T-helper 1 cell treated with Interleukin-12 subunit alpha and Interleukin-12 subunit beta and Interleukin-4 antibody, amounts not matched to agents 30 ng/mL and 1 ng/mL, for 36 hours (primary cell): ENCODE data around the gene GDE1. TPM values are rescaled to one million over a fixed set of nuclear protein-coding genes. Genes with fewer than 3 reads are reported as not detected.
"Not testable (repeated sequence)": the region's sequence is repeated elsewhere in the genome, so short reads cannot be mapped to it uniquely, and the experiment has no call there.

Experiments used
- intact Hi-C: fragments of 100-400 bp; cut with micrococcal nuclease; formaldehyde crosslinking; loops from one replicate; pipeline ENCODE4 v1.15.1; 2024
- total RNA-seq: library from RNA; stranded (reverse); gene quantifications from 2 replicates; pipeline ENCODE4 v1.2.3, GENCODE V29; 2022

The GDE1 gene, protein sequence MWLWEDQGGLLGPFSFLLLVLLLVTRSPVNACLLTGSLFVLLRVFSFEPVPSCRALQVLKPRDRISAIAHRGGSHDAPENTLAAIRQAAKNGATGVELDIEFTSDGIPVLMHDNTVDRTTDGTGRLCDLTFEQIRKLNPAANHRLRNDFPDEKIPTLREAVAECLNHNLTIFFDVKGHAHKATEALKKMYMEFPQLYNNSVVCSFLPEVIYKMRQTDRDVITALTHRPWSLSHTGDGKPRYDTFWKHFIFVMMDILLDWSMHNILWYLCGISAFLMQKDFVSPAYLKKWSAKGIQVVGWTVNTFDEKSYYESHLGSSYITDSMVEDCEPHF
- 26.1 and 29.4 TPM in 2 replicates for total RNA-seq

DNA sequence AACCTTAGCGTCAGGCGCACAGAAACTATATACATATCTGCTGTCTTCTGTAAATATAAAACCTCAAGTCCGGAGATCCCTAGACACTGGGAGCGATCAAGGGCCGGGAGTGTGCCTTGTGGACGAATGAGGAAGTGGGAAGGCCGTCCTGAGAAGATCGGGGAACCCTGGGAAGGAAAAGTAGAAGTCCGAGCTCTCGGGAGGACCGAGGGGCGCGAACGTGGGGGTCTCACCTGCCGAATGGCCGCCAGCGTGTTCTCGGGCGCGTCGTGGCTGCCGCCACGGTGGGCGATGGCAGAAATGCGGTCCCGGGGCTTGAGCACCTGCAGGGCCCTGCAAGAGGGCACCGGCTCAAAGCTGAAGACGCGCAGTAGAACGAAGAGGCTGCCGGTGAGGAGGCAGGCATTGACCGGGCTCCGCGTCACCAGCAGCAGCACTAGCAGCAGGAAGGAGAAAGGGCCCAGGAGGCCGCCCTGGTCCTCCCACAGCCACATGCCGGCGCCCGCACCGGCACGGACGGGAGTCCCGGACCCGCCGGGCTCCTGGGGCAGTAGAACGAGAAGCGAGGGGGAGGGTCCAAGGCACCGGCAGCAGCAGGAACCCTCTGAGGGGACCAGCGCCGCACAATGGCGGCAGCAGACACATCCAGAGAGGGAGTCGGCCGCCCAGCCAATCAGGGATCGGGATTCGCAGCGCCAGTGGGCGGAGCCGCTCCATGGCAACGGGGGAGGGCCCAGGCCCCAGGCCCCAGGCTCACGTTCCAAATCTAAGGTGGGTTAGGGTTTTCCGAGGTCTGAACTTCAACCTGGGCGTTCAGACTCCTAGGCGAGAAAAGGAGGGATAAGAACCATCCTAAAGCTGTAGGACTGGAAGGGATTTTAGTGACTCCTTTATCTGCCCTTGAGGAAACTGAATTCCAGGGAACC lies at the start of gene GDE1:
Gene GDE1, minus strand, starts transcription at position 628 of the 926 bp plus-strand sequence. Its CDS starts 134 bp downstream, at position 494.
- intact Hi-C loops: loop anchor here (2.0 to 10.0 kb wide), 4 partner anchors 197 to 1636 kb away; partner anchors contain the start of genes DCUN1D3, IQCK, KNOP1 and LDAF1

DNA sequence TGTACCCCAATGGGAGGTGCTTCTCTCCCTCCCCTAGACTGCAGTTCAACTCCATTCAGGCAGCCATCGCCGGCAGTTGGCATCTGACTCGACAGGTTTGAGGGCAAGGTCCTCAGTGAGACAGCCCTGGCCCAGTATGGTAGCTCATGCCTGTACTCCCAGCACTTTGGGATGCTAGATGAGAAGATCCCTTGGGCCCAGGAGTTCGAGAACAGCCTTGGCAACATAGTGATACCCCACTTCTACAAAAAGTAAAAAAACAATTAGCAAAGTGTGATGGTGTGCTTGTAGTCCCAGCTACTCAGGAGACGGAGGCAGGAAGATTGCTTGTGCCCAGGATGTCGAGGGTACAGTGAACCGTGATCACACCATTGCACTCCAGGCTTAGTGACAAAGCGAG lies 45.7 kb upstream of the GDE1 start:
- intact Hi-C loops: no loop called here

DNA sequence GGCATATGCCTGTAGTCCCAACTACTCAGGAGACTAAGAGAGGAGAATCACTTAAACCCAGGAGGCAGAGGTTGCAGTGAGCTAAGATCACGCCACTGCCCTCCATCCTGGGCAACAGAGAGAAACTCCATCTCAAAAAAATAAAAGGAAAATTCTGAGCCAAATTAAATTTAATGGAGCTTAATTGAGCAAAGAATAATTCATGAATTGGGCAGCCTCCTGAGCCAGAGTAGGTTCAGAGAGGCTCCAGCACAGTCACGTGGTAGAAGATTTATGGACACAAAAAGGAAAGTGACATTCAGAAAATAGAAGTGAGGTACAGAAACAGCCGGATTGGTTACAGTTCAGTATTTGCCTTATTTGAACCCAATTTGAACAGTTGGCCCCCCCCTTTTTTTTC lies 44.5 kb upstream of the GDE1 start:
- intact Hi-C loops: no loop called here

DNA sequence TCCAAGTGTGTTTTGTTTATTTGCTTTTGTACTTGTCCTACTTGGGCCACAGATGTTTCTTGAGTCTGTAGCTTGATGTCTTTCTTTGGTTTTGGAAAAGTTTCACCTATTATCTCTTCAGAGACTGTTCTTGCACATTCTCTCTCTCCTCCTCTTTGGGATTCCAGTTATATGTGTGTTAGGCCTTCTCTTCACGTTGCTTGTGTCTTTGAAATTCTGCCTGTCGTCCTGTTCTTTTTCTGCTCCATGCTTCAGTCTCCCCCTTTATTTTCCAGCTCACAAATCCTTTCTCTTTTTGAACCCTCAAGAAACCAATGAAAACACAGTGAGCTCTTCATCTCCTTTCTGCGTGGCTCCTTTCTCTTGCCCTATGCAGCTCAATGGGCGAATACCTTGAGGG lies 41.5 kb upstream of the GDE1 start:
- intact Hi-C loops: no loop called here

DNA sequence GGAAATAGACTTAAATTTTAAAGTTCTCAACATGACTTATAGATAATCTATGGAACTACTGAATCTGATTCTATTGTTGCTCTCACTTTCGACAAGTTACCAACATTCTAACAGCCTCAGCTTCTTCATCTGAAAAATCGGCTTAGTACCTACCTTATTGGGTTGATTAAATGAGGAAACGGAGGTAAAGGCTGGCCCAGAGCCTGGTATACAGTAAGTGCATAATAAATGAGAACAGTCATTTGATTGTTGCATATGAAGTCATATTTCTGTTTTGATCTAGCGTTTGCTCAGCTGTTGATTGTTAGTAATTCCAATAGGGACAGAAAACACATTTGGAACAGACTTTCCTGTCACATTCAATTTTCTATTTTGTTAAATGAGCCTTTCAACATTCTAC lies 38.2 kb upstream of the GDE1 start:
- intact Hi-C loops: no loop called here

DNA sequence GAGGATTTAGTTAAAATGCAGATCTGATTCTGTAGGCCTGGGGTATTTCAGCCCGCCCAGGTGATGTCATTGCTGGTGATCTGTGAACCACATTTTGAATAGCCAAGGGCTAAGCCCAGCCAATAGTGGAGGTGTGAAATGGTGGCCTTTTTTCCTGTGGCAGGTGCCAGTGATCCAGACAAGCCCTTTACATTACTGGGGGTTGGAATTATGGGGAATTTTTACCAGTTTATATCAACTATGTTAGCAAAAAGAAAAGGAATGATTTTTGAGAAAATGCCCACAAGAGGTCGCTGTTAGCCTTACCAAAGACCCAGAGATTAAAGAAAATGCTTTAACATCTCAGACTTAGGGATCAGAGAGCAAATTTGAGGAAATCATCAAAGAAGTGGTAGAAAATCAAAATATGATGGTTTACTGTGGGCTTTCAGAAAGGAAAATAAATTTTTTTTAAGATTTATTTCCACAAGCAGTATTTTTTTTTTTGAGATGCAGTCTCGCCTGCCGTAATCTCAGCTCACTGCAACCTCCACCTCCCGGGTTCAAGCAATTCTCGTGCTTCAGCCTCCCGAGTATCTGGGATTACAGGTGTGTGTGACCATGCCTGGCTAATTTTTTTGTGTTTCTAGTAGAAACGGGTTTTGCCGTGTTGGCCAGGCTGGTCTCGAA lies 37.5 kb upstream of the GDE1 start:
- intact Hi-C loops: loop anchor here (1.0 to 2.0 kb wide), 3 partner anchors 23 to 327 kb away; no protein-coding TSS in a partner anchor

- intact Hi-C loops: loop anchor here (1.0 kb wide), 6 partner anchors 33 to 1185 kb away; partner anchors contain the start of genes CCP110, COQ7, IQCK and KNOP1
Observed at GRCh38 chr16:19555938-19556771, 34.3 kb upstream of the GDE1 start.

- intact Hi-C loops: loop anchor here (1.0 kb wide), 6 partner anchors 32 to 1186 kb away; partner anchors contain the start of genes CCP110, COQ7, IQCK and KNOP1
Observed at GRCh38 chr16:19555186-19555937, 33.5 kb upstream of the GDE1 start, which contains the start of gene VPS35L. VPS35L (plus strand) TSS chr16:19555703; CDS start chr16:19555730, 27 bp downstream.

- intact Hi-C loops: no loop called here
Observed at GRCh38 chr16:19549673-19550072, 27.8 kb upstream of the GDE1 start.

DNA sequence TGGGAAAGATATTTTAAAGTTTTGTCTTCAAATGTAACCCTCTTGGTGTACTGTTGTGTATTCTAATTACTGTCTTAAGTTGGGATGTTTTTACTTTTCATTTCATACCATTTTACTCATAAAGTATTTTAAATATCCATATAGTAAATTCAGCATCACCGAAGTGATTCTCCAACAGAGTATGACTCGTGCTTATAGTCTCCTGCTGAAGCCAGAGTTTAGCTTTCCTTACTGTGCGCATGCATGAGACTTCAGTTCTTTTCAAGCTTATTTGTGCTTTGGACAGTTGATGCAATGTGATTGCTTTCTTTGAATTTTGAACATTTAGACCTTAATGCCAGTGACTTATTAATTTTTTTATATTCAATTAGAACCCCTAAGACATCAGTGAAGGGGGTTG lies 26.2 kb upstream of the GDE1 start:
- intact Hi-C loops: no loop called here

DNA sequence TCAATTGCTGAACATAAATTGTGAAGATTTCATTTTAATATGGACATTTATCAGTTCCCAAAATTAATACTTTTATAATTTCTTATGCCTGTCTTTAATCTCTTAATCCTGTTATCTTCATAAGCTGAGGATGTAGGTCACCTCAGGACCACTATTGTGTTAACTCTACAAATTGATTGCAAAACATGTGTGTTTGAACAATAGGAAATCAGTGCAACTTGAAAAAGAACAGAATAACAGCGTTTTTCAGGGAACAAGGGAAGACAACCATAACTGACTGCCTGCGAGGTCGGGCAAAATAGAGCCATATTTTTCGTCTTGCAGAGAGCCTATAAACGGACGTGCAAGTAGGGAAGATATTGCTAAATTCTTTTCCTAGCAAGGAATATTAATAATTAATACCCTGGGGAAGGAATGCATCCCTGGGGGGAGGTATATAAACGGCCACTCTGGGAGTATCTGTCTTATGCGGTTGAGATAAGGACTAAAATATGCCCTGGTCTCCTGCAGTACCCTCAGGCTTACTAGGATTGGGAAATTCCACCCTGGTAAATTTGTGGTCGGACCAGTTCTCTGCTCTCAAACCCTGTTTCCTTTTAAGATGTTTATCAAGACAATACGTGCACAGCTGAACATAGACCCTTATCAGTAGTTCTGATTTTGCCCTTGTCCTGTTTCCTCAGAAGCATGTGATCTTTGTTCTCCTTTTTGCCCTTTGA lies 21.5 kb upstream of the GDE1 start:
- intact Hi-C loops: not testable (repeated sequence)

GRCh38 chr16:19542138-19542821 lies 20.4 kb upstream of the GDE1 start:
- intact Hi-C loops: no loop called here

DNA sequence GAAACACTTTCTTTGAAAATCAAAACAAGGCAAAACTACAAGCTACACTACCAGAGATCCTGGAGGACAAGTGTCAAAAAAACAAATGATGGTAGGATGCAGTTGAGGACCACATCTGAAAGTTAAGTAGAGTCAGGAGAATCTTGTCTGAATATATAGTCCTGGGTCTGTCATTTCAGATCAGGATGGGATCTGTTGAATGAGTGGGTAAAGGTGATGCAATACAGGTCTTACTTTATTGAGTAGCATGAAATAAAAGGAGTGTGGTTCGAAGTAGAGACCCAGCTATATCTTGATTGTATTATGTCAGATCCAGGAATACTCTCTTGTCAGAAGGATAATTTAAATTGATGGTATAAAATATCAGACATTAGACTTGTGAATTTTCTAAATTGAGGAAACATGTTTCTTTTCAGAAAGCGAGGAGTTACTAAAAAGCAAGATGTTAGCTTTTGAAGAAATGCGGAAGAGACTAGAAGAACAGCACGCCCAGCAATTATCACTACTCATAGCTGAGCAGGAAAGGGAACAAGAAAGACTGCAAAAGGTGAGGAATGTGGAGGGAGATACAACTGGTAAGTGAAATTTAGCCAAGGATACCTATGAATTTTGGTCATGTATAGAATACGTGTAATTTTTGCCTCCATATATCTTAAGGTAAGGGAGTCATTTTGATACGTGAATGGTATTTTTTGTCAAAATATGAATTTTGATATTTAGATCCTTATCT lies 18.5 kb upstream of the GDE1 start:
- intact Hi-C loops: loop anchor here (2.0 kb wide), 1 partner anchor 16 kb away; no protein-coding TSS in a partner anchor

- intact Hi-C loops: no loop called here
Observed at GRCh38 chr16:19532601-19533000, 10.7 kb upstream of the GDE1 start.

- intact Hi-C loops: loop anchor here (10.0 kb wide), 1 partner anchor 1376 kb away; the partner anchor contains the start of genes DCUN1D3 and LYRM1
Observed at GRCh38 chr16:19528666-19529065, 6.8 kb upstream of the GDE1 start.

DNA sequence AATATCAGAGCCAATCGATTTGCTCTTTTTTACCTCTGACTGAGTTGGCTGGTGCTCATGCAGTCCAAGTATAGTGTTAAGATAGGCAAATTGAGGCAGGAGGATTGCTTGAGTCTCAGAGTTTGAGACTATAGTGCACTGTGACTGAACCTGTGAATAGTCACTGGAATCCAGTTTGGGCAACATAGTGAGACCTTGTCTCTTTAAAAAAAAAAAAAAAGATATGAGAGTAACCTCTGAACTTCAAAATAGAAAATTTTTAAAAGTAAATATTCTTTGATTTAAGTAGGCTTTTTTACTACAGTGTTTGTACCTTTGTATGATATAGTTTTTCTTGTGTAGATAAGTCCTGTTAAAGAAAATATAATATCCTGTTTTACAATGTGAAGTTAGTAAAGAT lies 5.3 kb upstream of the GDE1 start:
- intact Hi-C loops: loop anchor here (1.0 to 10.0 kb wide), 2 partner anchors 191 to 1378 kb away; partner anchors contain the start of genes DCUN1D3, IQCK, KNOP1 and LYRM1

GRCh38 chr16:19525385-19525723 lies 3.5 kb upstream of the GDE1 start:
- intact Hi-C loops: loop anchor here (2.0 to 10.0 kb wide), 2 partner anchors 15 to 1379 kb away; partner anchors contain the start of genes DCUN1D3 and LYRM1
